HG02840 (cell line): ENCODE results near the gene SLC16A9.
A peak's percentile ranks its signal among the peaks of the same experiment; 100 is the strongest.
"Not testable (repeated sequence)": the region's sequence is repeated elsewhere in the genome, so short reads cannot be mapped to it uniquely, and the experiment has no call there.

ENCODE experiments used
- ATAC-seq: cut with Tn5 transposase; IDR thresholded peaks from one replicate; pipeline ENCODE4 v1.9.1; 2021; ENCODE audit warnings: mild to moderate bottlenecking, moderate library complexity, moderate number of reproducible peaks; ENCODE audit not compliant: unreplicated experiment, low FRiP score

Gene SLC16A9

DNA sequence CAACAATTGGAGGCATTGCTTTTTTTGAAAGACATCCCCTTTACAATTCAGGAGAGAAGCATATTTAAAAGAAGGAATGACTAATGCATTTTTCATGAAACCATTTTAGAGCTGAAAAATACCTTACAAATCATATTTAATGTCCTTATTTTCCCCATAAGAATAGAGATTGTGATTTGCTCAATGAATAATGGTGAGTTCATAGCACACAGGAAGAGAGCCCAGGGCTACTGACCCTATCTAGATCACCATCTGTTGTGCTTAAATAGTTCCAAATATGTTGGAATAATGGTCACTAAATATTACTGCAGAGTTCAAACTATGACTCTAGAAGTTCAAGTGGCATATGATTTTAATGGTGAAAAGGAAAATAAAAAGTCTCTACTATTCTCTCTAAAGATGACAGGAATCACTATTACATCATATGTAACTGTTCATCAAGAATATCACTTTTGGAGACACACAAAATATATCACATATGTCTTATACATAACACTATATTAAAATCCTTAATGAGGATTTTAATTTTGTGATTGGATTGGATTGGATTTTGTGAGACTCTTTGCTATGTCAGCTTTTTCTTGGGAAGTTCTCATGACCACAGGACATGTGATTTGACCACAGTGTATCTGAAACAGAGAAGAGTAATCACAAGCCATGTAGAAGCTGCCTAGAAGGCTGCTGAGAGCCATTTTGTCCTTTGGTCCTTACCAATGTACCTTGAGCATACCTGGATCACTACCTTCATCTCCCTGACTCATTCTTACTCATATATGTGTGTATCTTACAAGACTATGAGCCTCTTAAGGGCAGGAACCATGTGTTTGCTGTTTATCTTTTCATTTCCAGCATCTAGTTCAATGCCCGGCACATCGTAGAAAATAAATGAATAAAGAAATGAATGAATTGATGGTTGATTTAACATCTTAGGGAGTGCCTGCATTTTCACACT, 26.4 kb downstream of the SLC16A9 start:
- no peak for ATAC-seq

DNA sequence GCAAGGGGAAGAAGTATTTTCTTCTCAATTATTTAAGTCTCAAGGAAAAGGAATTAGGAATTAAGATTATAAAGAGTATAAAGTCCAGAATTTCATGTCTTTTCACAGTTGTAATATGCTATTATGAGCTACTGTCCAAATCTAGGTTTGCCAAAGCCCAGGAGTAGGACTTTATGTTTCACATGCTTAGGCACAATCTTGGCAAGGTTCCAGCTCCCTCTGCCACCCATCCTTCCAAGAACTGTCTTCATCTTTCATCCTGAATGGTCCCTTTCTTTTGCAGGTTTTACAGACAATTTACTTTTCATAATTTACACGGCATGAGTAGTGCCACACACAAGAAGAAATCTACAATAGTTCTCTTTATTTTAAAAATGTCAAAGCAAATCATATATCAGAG, 29.5 kb downstream of the SLC16A9 start:
- ATAC-seq: no peak

DNA sequence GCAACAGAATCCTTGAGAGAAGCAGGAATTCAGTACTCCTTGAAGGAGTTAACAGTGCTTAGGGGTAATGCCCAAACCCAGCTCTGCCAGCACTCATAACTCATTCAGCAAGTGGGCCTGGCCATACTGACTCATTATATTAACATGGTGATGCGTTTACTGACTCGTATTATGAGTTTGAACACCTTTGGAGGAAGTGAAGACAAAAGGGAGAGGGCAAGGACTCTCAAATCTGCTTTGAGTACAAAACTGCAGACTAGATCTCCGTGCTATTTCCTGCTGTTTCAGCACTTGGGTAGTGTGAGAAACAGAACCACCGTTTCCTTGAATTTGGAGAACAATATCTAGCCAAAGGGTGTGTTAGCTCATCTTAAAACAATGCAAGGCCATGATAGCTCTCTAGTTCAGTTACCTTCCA, 30.8 kb downstream of the SLC16A9 start:
- peak; percentile 57 for ATAC-seq

DNA sequence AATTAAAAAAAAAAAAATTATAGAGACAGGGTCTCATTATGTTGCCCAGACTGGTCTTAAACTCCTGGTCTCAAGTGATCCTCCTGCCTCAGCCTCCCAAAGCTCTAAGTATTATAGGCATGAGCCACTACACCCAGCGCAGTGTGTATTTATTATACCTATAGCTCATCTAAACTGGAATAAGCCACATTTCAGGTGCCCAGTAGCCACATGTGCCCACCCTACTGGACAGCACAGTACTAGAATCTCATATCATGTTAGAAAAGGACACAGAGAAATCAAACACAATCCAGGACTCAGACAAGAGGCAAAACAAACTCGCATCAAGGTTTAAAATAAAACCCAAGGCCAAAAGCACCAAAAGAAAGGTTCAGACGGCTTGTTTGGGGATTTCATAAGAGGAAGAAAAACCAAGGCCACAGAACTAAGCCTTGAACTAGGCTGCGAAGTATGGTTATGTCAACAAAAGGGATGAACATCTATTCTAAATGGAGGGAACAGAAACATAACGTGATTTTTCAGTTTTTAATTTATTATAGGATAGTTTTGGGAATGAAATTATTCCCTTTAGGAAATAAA, 32.3 kb downstream of the SLC16A9 start:
- no peak for ATAC-seq

DNA sequence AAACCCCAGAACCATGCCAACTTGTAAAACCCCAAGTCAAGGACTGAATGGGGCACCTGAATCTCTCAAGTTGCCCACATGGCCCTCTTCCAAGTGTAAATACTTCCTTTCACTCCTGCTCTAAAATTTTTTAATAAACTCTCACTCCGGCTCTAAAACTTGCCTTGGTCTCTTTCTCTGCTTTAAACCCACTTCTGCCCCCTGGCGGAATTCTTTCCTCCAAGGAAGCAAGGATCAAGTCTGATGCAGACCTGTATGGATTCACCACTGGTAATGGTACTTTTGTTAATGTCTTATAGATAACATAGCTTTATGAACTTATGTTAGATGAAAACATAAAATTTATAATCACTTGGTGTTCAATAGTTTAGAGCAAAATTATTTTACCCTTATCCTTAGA, 33.8 kb downstream of the SLC16A9 start:
- ATAC-seq: no peak

DNA sequence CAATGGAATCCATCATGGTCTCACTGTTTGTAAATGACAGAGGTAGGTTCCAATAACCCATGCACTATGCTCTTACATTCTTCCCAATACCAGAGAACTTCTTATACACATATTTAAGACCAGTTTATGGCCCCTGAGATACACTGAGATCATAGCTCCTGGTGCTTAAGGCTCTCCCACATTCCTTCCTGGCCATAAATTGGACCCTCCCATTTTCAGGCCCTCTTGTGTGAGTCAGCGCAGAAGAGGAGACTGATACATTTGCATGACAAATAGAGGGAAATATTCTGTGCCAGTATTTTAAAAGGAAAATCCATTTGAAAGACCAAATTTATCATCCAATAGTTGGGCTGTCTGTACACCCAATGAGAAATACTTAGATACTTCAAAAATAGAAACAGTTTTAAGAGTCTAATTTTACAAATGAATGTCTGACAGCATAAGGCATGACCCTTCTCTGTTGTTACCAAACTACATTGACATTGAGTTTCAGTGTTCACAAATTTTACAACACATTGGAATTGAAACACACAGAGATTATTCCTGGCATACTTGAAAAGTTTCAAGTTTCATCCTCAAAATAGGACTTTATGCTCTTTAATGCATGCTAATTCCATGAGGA, 35.3 kb downstream of the SLC16A9 start:
- ATAC-seq: no peak

DNA sequence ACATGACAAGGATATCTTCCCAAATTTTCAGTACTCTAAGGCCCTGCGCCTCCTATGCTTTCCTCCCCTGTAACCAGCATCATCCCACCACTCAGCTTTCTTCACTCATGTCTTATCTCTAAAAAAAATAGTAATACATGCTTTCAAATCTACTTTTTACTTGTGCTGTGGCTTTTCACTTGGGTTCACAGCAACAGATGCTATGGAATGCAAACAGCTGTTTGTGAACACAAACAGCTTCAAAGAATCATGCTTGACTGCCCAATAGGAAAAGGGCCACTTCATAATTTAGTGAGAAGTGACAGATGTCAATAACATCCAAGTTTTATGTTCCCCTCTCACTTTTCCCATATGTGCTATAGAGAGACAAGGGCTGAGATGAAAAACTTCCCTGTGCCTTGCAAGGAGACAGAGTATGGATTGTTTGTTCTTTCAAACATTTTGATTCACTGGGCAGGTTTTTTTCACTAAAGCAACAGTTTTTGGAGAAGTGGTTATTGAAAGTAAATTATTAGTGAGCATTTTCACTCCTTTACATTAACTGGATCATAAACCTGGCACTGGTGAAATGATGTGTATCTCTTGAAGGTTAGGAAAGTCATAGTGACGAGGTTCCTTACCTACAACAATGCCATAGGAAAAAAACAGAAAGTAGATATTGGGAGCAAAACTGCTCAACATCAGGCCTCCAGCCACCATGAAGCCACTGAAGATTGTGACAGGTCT, 37.3 kb downstream of the SLC16A9 start:
- no peak for ATAC-seq

DNA sequence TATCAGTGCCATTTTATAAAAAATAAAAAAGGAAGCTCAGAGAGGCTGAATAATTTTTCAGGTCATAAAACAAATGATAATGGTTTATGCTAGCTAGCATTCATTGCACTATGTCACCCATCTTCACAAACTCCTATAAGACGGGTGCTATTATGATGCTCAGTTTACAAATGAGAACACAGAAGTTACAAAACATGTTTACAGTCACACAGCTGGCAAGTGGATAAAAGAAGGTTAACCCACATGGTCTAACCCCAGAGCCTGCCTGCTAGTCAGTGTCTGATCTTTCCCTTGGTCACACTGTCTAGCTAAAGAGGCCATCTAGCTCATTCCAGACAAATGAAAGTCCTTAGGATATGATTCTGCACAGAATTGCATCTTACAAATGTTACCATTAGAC, 39.4 kb downstream of the SLC16A9 start:
- ATAC-seq: no peak

DNA sequence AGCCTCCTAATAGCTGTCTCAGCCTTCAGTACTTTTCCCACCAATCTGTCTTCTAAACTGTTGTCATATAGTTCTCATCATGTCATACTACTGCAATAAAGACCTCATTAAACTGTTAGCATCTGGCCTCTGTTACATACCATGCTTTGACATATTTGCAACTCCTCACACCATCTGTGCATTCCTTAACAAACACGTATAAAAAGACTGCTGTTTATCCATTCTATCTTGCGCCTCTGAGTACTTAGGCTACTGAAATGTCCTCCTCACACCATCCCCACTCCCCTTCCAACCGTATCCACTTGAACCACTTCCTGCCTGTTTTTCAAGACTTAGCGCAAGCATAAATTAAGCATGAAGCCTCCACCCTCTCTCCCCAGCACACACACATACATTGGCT, 41.6 kb downstream of the SLC16A9 start:
- ATAC-seq: no peak

DNA sequence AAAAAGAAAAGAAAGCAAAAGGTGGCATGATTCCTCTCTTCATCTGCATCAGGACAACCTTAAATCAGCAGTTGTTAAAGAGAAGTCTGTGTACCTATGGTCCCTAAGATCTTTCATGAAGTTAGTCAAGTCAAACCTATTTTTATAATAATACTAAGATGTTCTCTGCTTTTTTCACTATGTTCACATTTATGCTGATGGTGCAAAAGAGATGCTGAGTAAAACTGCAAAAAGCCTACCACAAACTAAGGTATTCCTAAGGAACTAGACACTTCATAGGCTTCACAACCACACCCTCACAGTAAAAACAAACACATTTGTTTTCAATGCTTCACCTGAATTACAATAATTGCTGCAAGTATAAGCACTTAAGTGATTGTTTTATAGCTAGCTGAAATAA, 43.3 kb downstream of the SLC16A9 start:
- ATAC-seq: no peak

DNA sequence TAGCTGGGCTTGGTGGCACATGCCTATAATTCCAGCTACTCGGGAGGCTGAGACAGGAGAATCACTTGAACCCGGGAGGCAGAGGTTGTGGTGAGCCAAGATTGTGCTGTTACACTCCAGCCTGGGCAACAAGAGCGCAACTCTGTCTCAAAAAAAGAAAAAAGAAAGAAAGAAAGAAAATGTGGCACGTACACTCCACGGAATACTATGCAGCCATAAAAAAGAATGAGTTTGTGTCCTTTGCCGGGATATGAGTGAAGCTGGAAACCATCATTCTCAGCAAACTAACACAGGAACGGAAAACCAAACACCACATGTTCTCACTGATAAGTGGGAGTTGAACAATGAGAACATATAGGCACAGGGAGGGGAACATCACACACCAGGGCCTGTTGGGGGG, 46.4 kb downstream of the SLC16A9 start:
- ATAC-seq: not testable (repeated sequence)

DNA sequence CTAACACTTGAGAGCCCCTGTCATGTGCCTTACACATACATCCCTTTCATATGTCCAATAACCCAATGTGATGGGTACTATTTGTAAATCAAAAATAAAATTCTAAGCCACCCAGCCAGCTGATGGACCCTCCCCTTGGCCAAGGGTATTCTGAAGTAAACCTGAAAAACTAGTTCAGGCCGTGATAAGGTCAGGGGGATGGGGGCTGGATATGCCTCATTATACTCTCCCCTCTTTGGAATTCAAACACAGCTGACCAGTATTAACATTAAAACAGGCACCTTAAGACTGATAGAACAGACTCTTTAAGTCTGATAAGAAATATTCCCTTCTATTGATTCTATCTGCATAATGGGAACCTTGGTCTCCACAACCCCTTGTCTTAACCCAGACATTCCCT, 51.9 kb downstream of the SLC16A9 start:
- ATAC-seq: no peak

DNA sequence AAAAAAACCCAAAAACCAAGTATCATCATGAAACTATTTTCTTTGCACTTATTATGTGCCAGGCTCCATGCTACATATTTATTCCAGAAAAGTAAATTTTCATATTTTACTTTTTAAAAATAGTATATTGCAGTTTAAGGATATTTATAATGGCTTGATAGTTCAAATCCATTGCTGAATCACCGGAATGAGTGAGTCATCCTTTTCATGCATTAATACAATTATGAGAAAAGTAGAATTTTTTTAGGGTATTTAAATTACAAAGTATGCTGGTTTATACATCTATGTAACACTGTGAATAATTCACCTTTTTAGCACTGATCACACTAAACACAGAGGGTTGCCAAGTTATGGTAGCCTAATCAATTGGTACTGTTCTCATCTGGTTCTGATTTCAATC, 54.3 kb downstream of the SLC16A9 start:
- no peak for ATAC-seq

DNA sequence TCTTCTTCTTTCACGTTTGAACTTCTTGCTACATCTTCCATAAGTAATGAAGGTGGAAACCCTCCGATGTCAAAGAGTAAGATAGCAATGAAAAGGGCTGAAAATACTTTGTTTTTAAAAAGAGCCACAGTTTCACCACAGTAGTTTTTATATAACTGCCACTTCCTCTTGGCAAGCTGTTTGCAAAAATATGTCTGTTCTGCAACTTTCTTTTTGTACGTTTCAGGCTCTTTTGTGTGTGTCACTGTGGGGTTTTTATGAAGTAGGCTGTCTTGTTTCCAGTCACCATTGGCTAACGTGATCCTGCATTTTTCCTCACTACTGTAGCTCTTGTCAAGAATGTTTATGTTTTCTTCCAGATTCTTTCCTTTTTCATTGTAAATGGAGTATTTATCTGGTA, 55.6 kb downstream of the SLC16A9 start:
- no peak for ATAC-seq

DNA sequence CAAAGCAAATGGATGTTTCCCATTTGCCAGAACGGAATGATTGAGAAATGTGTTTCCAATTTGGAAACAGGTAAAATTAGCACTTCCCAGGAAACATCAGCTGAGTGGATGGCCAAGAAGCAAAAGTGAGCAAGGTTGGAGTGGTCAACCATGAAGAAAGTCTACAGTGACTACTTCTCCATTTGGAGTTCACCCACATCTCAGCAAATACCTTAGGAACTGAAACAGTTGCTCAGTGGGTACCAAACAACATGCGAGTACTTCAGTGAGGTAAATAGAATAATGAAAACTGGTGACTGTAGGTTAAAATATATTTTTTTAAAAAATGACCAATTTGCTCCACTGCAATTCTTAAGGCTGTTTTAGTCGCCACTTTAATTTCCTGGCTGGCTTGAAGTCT, 57.7 kb downstream of the SLC16A9 start:
- no peak for ATAC-seq

DNA sequence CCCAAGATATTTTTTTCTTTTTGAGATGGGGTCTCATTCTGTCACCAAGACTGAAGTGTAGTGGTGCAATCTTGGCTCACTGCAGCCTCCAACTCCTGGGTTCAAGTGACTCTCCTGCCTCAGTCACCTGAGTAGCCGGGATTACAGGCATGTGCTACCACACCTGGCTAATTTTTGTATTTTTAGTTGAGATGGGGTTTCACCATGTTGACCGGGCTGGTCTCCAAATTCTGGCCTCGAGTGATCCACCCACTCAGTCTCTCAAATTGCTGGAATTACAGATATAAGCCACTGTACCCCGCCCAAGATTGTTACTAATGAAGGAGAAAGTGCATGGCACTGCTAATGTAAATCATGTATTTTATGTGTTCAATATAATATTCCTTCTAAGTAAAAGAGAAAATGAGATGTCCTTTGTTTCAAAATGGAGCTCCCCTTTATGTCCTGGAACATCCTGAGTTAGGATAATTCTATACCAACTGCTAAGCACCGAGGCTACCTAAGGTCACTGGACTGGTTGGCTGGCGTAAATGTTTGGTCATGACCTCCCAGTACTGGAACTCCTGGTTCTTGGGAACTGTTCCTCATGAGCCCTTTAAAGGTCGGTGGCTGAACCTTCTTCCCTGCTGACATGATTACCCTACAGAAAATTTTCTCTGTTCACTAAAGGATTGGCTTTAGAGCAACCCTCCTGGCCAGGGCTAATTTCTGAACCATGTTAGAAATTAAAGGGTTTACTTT, 59.9 kb downstream of the SLC16A9 start:
- no peak for ATAC-seq

DNA sequence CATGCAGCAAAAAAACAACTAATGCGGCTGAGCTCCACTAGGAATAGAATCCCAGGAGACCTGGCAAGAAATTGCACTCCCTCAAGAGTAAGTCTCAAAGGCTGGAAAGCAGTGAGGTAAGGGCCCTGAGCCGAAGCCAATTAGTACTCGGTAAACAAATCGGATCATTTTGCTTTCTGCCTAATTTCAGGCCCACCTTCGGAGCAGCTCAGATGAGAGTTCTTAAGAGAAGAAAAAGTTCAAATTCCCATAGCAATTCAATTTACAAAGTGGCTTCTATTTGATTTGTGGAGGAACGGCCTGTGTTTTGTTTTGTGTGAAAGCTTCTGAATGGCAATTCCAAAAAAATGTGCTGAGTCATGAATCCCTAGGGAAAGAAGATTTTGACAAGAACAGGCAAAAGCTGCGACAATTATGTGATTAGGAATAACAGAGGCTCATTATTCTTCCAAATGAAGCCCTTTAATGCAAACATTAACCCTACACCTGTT, 60.9 kb downstream of the SLC16A9 start:
- ATAC-seq: no peak

DNA sequence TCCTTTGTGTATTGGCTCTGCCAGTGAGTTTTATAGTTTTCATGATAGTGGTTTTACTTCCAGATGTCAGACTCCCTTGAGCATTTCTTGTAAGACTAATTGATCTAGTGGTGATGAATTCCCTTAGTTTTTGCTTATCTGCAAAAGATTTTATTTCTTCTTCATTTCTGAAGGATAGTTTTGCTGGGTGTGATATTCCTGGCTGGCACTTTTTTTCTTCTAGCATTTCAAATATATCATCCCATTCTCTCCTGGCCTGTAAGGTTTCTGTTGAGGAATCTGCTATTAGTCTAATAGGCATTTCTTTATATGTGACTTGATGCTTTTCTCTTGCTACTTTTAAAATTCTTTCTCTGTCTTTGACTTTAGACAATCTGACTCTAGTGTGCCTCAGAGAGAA, 64.8 kb downstream of the SLC16A9 start:
- no peak for ATAC-seq

DNA sequence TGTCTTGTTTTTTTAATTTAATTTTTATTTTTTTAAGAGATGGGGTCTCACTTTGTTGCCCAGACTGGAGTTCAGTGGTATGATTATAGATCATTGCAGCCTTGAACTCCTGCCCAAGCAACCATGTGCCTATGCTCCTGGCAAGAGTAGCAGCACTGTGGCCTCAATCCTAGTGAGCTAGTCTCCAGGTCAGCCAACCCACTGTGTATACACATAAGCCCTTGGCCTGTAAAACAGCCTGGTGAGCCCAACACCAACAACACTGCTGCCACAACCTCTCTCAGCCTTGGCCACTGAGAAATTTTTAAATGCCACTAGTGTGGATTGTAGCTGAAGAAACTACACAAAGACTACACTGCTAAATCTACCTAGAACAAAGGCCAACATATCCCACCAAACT, 68.0 kb downstream of the SLC16A9 start:
- not testable (repeated sequence) for ATAC-seq
